SH-SY5Y (cell line): ENCODE measurements around the gene RPS2.

ENCODE experiments used
- GATA2 ChIP-seq: IDR thresholded peaks from 2 replicates; pipeline ENCODE4 v1.6.1; 2011; ENCODE audit warnings: mild to moderate bottlenecking, low read depth, low read length
- GATA3 ChIP-seq: IDR thresholded peaks from 2 replicates; pipeline ENCODE4 v1.6.1; 2011; ENCODE audit warnings: low read depth, mild to moderate bottlenecking, low read length, moderate library complexity

- TF ChIP-seq GATA3 (no peak), GATA2 (no peak)
Observed at GRCh38 chr16:1985466-1986150, 21.0 kb upstream of the RPS2 start.
